HCT116 (cell line): ENCODE measurements around the gene DDX41. TPM values are rescaled to one million over a fixed set of nuclear protein-coding genes. Genes with fewer than 3 reads are reported as not detected.

Experiments
- ATAC-seq: fragments of 200-7000 bp; cut with Tn5 transposase; 2 replicates; pipeline ENCODE4 v1.9.1; 2020; ENCODE audit warnings: mild to moderate bottlenecking, moderate library complexity
- BruUV-seq: library from RNA; stranded (reverse); fragments of 400-500 nt; replicated peaks from 2 replicates; lab custom pipeline; 2021; lab: Mats Ljungman, UMichigan
- CTCF ChIA-PET: fragments of 300-600 bp; sonication (Branson Sonifier 250); formaldehyde crosslinking; loops from one replicate; lab custom pipeline; 2021; ENCODE audit warnings: antibody characterized with exemption; lab: Charles Lee
- POLR2A ChIA-PET: fragments of 300-600, 350-600 bp; sonication (Branson Sonifier 250); formaldehyde crosslinking; loops from one replicate; lab custom pipeline; 2021; ENCODE audit warnings: antibody characterized with exemption; lab: Charles Lee
- RAD21 ChIA-PET, 2 experiments: fragments of 300-600 bp; sonication (Branson Sonifier 250); formaldehyde crosslinking; loops; one replicate each; lab custom pipeline; 2023; ENCODE audit warnings: low total read pairs in 2 of 2; ENCODE audit not compliant: uncharacterized antibody in 2 of 2, unreplicated experiment in 2 of 2, low non-redundant PET in 1 of 2; lab: Charles Lee
- DNase-seq: peaks from one replicate; pipeline ENCODE4 v3.0.0-alpha.2; 2010; ENCODE audit warnings: low read depth, low spot score
- H2AFZ ChIP-seq: fragments of 200-600 bp; shearing (Covaris generic), sonication (generic); 2 replicates; pipeline ENCODE4 v1.6.1; 2017; ENCODE audit warnings: low read depth, mixed run types, mixed read lengths, antibody characterized with exemption, low read length; ENCODE audit not compliant: poor library complexity, severe bottlenecking
- H3K27ac ChIP-seq: 2 replicates; pipeline ENCODE4 v1.5.1; 2012; ENCODE audit warnings: low read depth, low read length
- H3K27me3 ChIP-seq: fragments of 200-600 bp; sonication (generic); 2 replicates; pipeline ENCODE4 v1.6.1; 2016; ENCODE audit warnings: mixed run types, low read length, mixed read lengths; ENCODE audit not compliant: insufficient read depth
- H3K36me3 ChIP-seq, 2 experiments: fragments of 200-500 bp in 1 of 2; fragments of 200-600 bp in 1 of 2; sonication (Bioruptor generic) in 1 of 2; sonication (generic) in 1 of 2; 2 replicates each; pipeline versions ENCODE4 v1.5.1 to v1.6.1; 2014 to 2016; ENCODE audit warnings: low read length in 2 of 2, inconsistent platforms in 1 of 2, mixed read lengths in 1 of 2, mixed run types in 1 of 2; ENCODE audit not compliant: insufficient read depth in 2 of 2, control insufficient read depth in 1 of 2
- H3K4me1 ChIP-seq, 2 experiments: fragments of 200-600 bp in 1 of 2; sonication (generic) in 1 of 2; 2 replicates each; pipeline versions ENCODE4 v1.5.1 to v1.6.1; 2012 to 2017; ENCODE audit warnings: low read length in 2 of 2, inconsistent platforms in 1 of 2, mild to moderate bottlenecking in 1 of 2, mixed read lengths in 1 of 2, mixed run types in 1 of 2, moderate library complexity in 1 of 2; ENCODE audit not compliant: insufficient read depth in 2 of 2, control insufficient read depth in 1 of 2
- H3K4me2 ChIP-seq: fragments of 200-600 bp; sonication (generic); 2 replicates; pipeline ENCODE4 v1.6.1; 2017; ENCODE audit warnings: mixed run types, low read length, mixed read lengths
- H3K4me3 ChIP-seq, 2 experiments: fragments of 200-600 bp in 1 of 2; sonication (generic) in 1 of 2; replicated peaks in 1 of 2; 2 replicates each; pipeline ENCODE4 v1.5.1; 2011 to 2016; ENCODE audit warnings: low read length in 2 of 2, control low read depth in 1 of 2, low read depth in 1 of 2, mild to moderate bottlenecking in 1 of 2, mixed read lengths in 1 of 2, mixed run types in 1 of 2
- H3K79me2 ChIP-seq: fragments of 200-600 bp; sonication (generic); 2 replicates; pipeline ENCODE4 v1.6.1; 2017; ENCODE audit warnings: mild to moderate bottlenecking, mixed run types, low read length, moderate library complexity, mixed read lengths; ENCODE audit not compliant: insufficient read depth
- H3K9ac ChIP-seq: fragments of 200-600 bp; sonication (generic); 2 replicates; pipeline ENCODE4 v1.6.1; 2016; ENCODE audit warnings: low read length, mixed read lengths
- H3K9me2 ChIP-seq: fragments of 200-600 bp; sonication (generic), shearing (Covaris generic); 2 replicates; pipeline ENCODE4 v1.6.1; 2017; ENCODE audit warnings: mixed run types, mild to moderate bottlenecking, moderate library complexity; ENCODE audit not compliant: insufficient read depth
- H3K9me3 ChIP-seq, 2 experiments: fragments of 200-500 bp in 1 of 2; fragments of 200-600 bp in 1 of 2; sonication (Bioruptor generic) in 1 of 2; sonication (generic) in 1 of 2; 2 replicates each; pipeline ENCODE4 v1.6.1; 2014 to 2017; ENCODE audit warnings: low read length in 2 of 2, mixed read lengths in 2 of 2, inconsistent platforms in 1 of 2, low read depth in 1 of 2, mild to moderate bottlenecking in 1 of 2, mixed run types in 1 of 2, moderate library complexity in 1 of 2; ENCODE audit not compliant: control insufficient read depth in 1 of 2, insufficient read depth in 1 of 2
- H4K20me1 ChIP-seq: fragments of 200-600 bp; sonication (generic), shearing (Covaris generic); 2 replicates; pipeline ENCODE4 v1.6.1; 2017; ENCODE audit warnings: mixed run types, mild to moderate bottlenecking, moderate library complexity; ENCODE audit not compliant: insufficient read depth
- RAD21 ChIP-seq: IDR thresholded peaks from 2 replicates; pipeline ENCODE4 v1.6.1; 2012; ENCODE audit warnings: low read depth, mild to moderate bottlenecking
- SIN3A ChIP-seq: IDR thresholded peaks from 2 replicates; pipeline ENCODE4 v1.6.1; 2012; ENCODE audit warnings: low read depth
- SP1 ChIP-seq: IDR thresholded peaks from 2 replicates; pipeline ENCODE4 v1.6.1; 2012; ENCODE audit warnings: low read depth
- SRF ChIP-seq: IDR thresholded peaks from 2 replicates; pipeline ENCODE4 v1.6.1; 2012; ENCODE audit warnings: low read depth
- TCF7L2 ChIP-seq: IDR thresholded peaks from 2 replicates; pipeline ENCODE4 v1.7.0; 2011; ENCODE audit warnings: borderline replicate concordance, inconsistent platforms; ENCODE audit not compliant: insufficient read depth, insufficient read length; ENCODE audit errors: extremely low read depth
- YY1 ChIP-seq: IDR thresholded peaks from 2 replicates; pipeline ENCODE4 v1.6.1; 2011; ENCODE audit warnings: low read length, low read depth, moderate library complexity, mild to moderate bottlenecking; ENCODE audit not compliant: insufficient replicate concordance; ENCODE audit errors: extremely low read depth
- intact Hi-C: fragments of 100-400 bp; cut with micrococcal nuclease; formaldehyde crosslinking; loops from 2 replicates; pipeline ENCODE4 v1.10.0; 2022
- total RNA-seq: library from RNA; stranded (reverse); gene quantifications from one replicate; pipeline ENCODE4 v1.2.1, GENCODE V29; 2021; ENCODE audit not compliant: unreplicated experiment
- TF ChIP-seq, protein P1 (sequence below): IDR thresholded peaks from 2 replicates; pipeline ENCODE4 v1.6.1; 2012

The DDX41 gene
- total RNA-seq, 1 experiment from 2014 or later, result 141 TPM

DNA sequence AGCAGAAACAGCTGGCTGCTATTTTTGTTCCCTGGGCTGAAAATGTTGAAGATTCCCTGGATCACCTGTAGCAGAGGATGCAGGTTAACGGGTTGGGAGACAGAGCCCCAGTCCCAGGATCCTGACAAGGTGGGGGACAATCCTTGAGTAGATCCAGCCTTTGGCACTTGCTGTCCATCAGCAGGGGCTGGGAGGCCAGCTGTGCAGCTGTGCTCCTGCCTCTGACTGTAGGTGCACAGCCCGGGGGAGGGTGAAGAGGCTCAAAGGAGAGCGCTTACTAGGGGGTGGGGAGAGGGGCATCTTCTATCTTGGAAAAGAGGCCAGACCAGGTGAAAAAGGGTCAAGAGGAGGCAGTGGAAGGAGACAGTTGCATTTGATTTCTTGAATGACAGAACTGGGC lies 3.5 kb upstream of the DDX41 start:
- no peaks in the 10 kb centered on the region for H3K27me3 ChIP-seq
- H3K4me2 ChIP-seq, result no peak overlapping the region
- H2AFZ ChIP-seq, result no peak overlapping the region
- no peak overlapping the region for H3K4me3 ChIP-seq
- H3K9ac ChIP-seq, result no peak overlapping the region
- ChIA-PET POLR2A (no interaction called here), RAD21 (no interaction called here)
- no peak overlapping the region for H3K27ac ChIP-seq
- no TSS peak for BruUV-seq
- H3K9me3 ChIP-seq, result no peaks in the 10 kb centered on the region
- H3K36me3 ChIP-seq, result peaks cover 10 to 37% of the 10 kb centered on the region in 2 experiments; a peak in 3 of 4 replicates
- peaks cover 11 to 20% of the 10 kb centered on the region in 2 experiments; a peak in 3 of 4 replicates for H3K4me1 ChIP-seq
- no peaks in the 10 kb centered on the region for H4K20me1 ChIP-seq
- intact Hi-C loops, result no loop called here
- TF ChIP-seq SP1, result no peak
- TF ChIP-seq, protein P1, sequence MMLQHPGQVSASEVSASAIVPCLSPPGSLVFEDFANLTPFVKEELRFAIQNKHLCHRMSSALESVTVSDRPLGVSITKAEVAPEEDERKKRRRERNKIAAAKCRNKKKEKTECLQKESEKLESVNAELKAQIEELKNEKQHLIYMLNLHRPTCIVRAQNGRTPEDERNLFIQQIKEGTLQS, result no peak
- TF ChIP-seq, all 23 proteins: peak for 0
- DNase-seq (no peak), ATAC-seq (no peak)
- CTCF ChIA-PET, result no interaction called here
- H3K79me2 ChIP-seq, result peaks cover 22% of the 10 kb centered on the region
- no peaks in the 10 kb centered on the region for H3K9me2 ChIP-seq

DNA sequence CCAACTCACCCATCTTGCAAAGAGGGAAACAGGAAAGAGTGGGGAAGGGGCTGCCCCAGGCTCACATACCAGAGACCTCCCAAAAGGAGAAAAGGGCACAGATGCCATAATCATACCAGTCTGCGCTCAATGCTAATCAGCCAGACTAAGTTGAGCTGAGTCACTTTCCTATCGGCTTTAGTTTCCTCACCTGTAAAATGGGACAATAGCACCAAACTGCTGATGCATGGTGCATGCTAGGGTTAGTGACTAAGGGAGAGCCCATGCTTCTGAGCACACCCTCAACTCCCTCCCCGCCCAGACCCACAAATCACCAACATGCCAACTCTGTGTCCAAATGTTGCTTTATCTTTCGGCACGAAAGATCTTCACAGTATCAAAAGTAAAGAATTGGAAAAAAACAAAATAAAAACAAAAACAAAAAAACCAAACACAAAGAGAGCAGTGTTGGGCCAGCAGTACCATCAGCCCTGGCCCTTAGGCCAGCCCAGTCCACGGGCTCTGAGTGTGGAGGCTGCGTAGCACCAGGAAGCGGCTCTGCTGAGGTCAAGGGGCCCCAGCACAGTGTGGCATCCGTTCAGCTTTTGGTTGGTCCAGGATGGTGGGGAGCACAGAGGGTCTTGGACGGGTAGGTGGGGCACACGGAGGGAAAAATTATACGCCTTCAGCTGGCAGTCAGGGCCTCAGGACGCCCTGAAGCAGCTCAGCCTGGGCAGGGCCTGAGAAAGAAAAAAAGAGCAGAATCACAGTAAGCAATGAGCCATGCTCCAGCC lies 2.9 kb upstream of the DDX41 start:
- H3K9ac ChIP-seq, result peak overlapping the region; percentile 33
- RAD21 ChIA-PET, result no interaction called here
- CTCF ChIA-PET, result no interaction called here
- peak overlapping the region in 1 of 2 experiments; percentile 35; a peak in 2 of 4 replicates for H3K4me3 ChIP-seq
- intact Hi-C loops, result no loop called here
- no TSS peak for BruUV-seq
- no peaks in the 10 kb centered on the region for H3K9me2 ChIP-seq
- no peak for TF ChIP-seq YY1
- TF ChIP-seq SIN3A, result no peak
- TF ChIP-seq TCF7L2, result no peak
- no peak for TF ChIP-seq RAD21
- no peak for TF ChIP-seq SRF
- H3K4me1 ChIP-seq, result peaks cover 11 to 24% of the 10 kb centered on the region in 2 experiments; a peak in 3 of 4 replicates
- H3K9me3 ChIP-seq, result no peaks in the 10 kb centered on the region
- H3K79me2 ChIP-seq, result peaks cover 28% of the 10 kb centered on the region
- no peaks in the 10 kb centered on the region for H3K27me3 ChIP-seq
- H3K27ac ChIP-seq, result peak overlapping the region; percentile 12; the same call in 1 of the 2 replicates
- no peak overlapping the region for H2AFZ ChIP-seq
- ATAC-seq (no peak), DNase-seq (no peak)
- no peaks in the 10 kb centered on the region for H4K20me1 ChIP-seq
- POLR2A ChIA-PET, result no interaction called here
- H3K36me3 ChIP-seq, result peaks cover 15 to 41% of the 10 kb centered on the region in 2 experiments; a peak in 3 of 4 replicates
- H3K4me2 ChIP-seq, result peak overlapping the region; percentile 60
